NCI-H187 (cell line): ENCODE results near the gene AP3S2.

Experiments
- DNase-seq, 2 experiments: peaks; one replicate each; lab custom pipeline; 2025; lab: John Stamatoyannopoulos, UW

The AP3S2 gene

GRCh38 chr15:89814112-89814742 lies 79.6 kb downstream of the AP3S2 start:
- no peak for DNase-seq

- DNase-seq: no peak
Measured at GRCh38 chr15:89813381-89814111, 80.2 kb downstream of the AP3S2 start.

GRCh38 chr15:89812847-89813320 lies 80.9 kb downstream of the AP3S2 start:
- DNase-seq: no peak

- no peak for DNase-seq
Measured at GRCh38 chr15:89812011-89812846, 81.6 kb downstream of the AP3S2 start.

GRCh38 chr15:89810837-89811236 lies 83.0 kb downstream of the AP3S2 start:
- no peak for DNase-seq

GRCh38 chr15:89809787-89810148 lies 84.0 kb downstream of the AP3S2 start:
- DNase-seq: no peak

- DNase-seq: no peak
Measured at GRCh38 chr15:89809093-89809786, 84.6 kb downstream of the AP3S2 start.

GRCh38 chr15:89808160-89808870 lies 85.5 kb downstream of the AP3S2 start:
- DNase-seq: no peak

GRCh38 chr15:89807689-89808088 lies 86.1 kb downstream of the AP3S2 start:
- DNase-seq: no peak

GRCh38 chr15:89806559-89807550 lies 86.9 kb downstream of the AP3S2 start:
- DNase-seq: no peak

- DNase-seq: no peak
Measured at GRCh38 chr15:89806210-89806558, 87.6 kb downstream of the AP3S2 start.

- no peak for DNase-seq
Measured at GRCh38 chr15:89805241-89806209, 88.3 kb downstream of the AP3S2 start.

- no peak for DNase-seq
Measured at GRCh38 chr15:89803941-89804800, 89.6 kb downstream of the AP3S2 start.

- no peak for DNase-seq
Measured at GRCh38 chr15:89802986-89803824, 90.6 kb downstream of the AP3S2 start.

GRCh38 chr15:89802231-89802928 lies 91.4 kb downstream of the AP3S2 start:
- DNase-seq: no peak

- DNase-seq: no peak
Measured at GRCh38 chr15:89801471-89802195, 92.2 kb downstream of the AP3S2 start.
